GM23338 (cell line): ENCODE results near the gene ZNF420. TPM values are rescaled to one million over a fixed set of nuclear protein-coding genes. Genes with fewer than 3 reads are reported as not detected.
A peak's percentile ranks its signal among the peaks of the same experiment; 100 is the strongest.
"Not testable (repeated sequence)": the region's sequence is repeated elsewhere in the genome, so short reads cannot be mapped to it uniquely, and the experiment has no call there.

Experiments
- ATAC-seq: fragments of 200-7000 bp; cut with Tn5 transposase; 3 replicates; pipeline ENCODE4 v1.9.1; 2020
- DNase-seq: peaks from one replicate; pipeline ENCODE4 v3.0.0-alpha.2; 2015; ENCODE audit warnings: low spot score
- H2AFZ ChIP-seq: fragments of 200-600 bp; sonication (generic); 2 replicates; pipeline ENCODE4 v1.8.0; 2016; ENCODE audit warnings: antibody characterized with exemption, mild to moderate bottlenecking, moderate library complexity
- H3F3A ChIP-seq: fragments of 200-600 bp; sonication (generic); replicated peaks from 2 replicates; pipeline ENCODE4 v1.8.0; 2017; ENCODE audit warnings: antibody characterized with exemption, mixed run types, low read depth
- H3K27ac ChIP-seq: fragments of 200-600 bp; sonication (generic); 2 replicates; pipeline ENCODE4 v1.6.1; 2016; ENCODE audit warnings: low read depth
- H3K27me3 ChIP-seq: fragments of 200-600 bp; sonication (generic); 2 replicates; pipeline ENCODE4 v1.8.0; 2016; ENCODE audit warnings: mild to moderate bottlenecking, mixed run types, moderate library complexity; ENCODE audit not compliant: insufficient read depth
- H3K36me3 ChIP-seq: fragments of 200-600 bp; sonication (generic); 2 replicates; pipeline ENCODE4 v1.8.0; 2016; ENCODE audit warnings: mild to moderate bottlenecking; ENCODE audit not compliant: insufficient read depth
- H3K4me1 ChIP-seq: fragments of 200-600 bp; sonication (generic); 2 replicates; pipeline ENCODE4 v1.8.0; 2016; ENCODE audit warnings: mild to moderate bottlenecking, moderate library complexity; ENCODE audit not compliant: insufficient read depth
- H3K4me2 ChIP-seq: fragments of 200-600 bp; sonication (generic); 2 replicates; pipeline ENCODE4 v1.7.1; 2017; ENCODE audit warnings: mixed run types
- H3K4me3 ChIP-seq: fragments of 200-600 bp; sonication (generic); 2 replicates; pipeline ENCODE4 v1.6.1; 2016; ENCODE audit warnings: mixed run types
- H3K79me2 ChIP-seq: fragments of 200-600 bp; sonication (generic); replicated peaks from 2 replicates; pipeline ENCODE4 v1.8.0; 2017; ENCODE audit warnings: mild to moderate bottlenecking; ENCODE audit not compliant: insufficient read depth
- H3K9me2 ChIP-seq: fragments of 200-600 bp; sonication (generic); 2 replicates; pipeline ENCODE4 v1.8.0; 2017; ENCODE audit not compliant: insufficient read depth
- H4K20me1 ChIP-seq: fragments of 200-600 bp; sonication (generic); replicated peaks from 2 replicates; pipeline ENCODE4 v1.8.0; 2017; ENCODE audit warnings: mild to moderate bottlenecking; ENCODE audit not compliant: insufficient read depth
- H3K27ac Mint-ChIP-seq: 2 replicates; pipeline ENCODE4 v1.8.0; 2020; ENCODE audit warnings: inconsistent platforms, mild to moderate bottlenecking, moderate library complexity, mixed read lengths
- H3K27me3 Mint-ChIP-seq: 3 replicates; pipeline ENCODE4 v1.8.0; 2022; ENCODE audit warnings: low read depth, mild to moderate bottlenecking, moderate library complexity, mixed read lengths, inconsistent platforms; ENCODE audit not compliant: insufficient read depth, poor library complexity
- H3K36me3 Mint-ChIP-seq: 3 replicates; pipeline ENCODE4 v1.8.0; 2021; ENCODE audit warnings: low read depth, mild to moderate bottlenecking, inconsistent platforms, moderate library complexity, mixed read lengths
- H3K4me1 Mint-ChIP-seq: 3 replicates; pipeline ENCODE4 v1.8.0; 2020; ENCODE audit warnings: mild to moderate bottlenecking, inconsistent platforms, mixed read lengths
- H3K4me3 Mint-ChIP-seq: 3 replicates; pipeline ENCODE4 v1.8.0; 2021; ENCODE audit warnings: moderate library complexity, mild to moderate bottlenecking, inconsistent platforms, mixed read lengths
- H3K9me3 Mint-ChIP-seq: 3 replicates; pipeline ENCODE4 v1.8.0; 2020; ENCODE audit warnings: moderate library complexity, mild to moderate bottlenecking, inconsistent platforms, mixed read lengths
- CTCF ChIP-seq, 2 experiments: fragments of 200-600 bp in 1 of 2; sonication (generic) in 1 of 2; conservative IDR thresholded peaks; 2 replicates each; pipeline versions ENCODE4 v1.5.1 to v1.6.1; 2016 to 2017; ENCODE audit warnings: antibody characterized with exemption in 2 of 2, low read depth in 2 of 2, mild to moderate bottlenecking in 2 of 2, moderate library complexity in 1 of 2
- EZH2 ChIP-seq: fragments of 200-600 bp; sonication (generic); IDR thresholded peaks from one replicate; pipeline ENCODE4 v1.8.0; 2017; ENCODE audit warnings: antibody characterized with exemption, mild to moderate bottlenecking, low read depth; ENCODE audit not compliant: unreplicated experiment
- polyA plus RNA-seq: library from polyadenylated mRNA; unstranded; fragments of >200 nt; fragmentation: Nextera tagmentation; extraction: Ambion mirVana; gene quantifications from 2 replicates; pipeline ENCODE4 v1.2.1, GENCODE V29; 2016
- total RNA-seq: library from RNA; depleted of rRNA; stranded (reverse); fragments of >200 nt; shearing (Covaris generic); gene quantifications from 2 replicates; pipeline ENCODE4 v1.2.3, GENCODE V29; 2014

Gene ZNF420
- total and polyA plus RNA-seq, 2 experiments from 2014 or later, result 8.4 to 10.0 TPM

DNA sequence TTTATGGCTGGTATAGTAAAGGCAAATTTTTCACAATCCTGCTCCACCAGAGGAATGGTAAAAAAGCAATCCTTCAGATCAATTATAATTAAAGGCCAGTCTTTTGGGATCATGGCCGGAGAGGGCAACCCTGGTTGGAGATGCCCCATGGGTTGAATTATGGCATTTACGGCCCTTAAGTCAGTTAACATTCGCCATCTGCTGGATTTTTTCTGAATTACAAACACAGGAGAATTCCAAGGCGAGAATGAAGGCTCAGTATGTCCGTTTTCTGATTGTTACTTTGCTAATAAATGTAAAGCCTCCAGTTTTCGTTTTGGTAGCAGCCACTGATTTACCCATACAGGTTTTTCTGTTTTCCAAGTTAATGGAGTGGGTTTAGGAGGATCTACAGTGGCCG lies 33.5 kb downstream of the ZNF420 start:
- H3K9me3 Mint-ChIP-seq, result peaks cover 98% of the 10 kb centered on the region
- not testable (repeated sequence) for H3K27ac ChIP-seq, H3K27ac Mint-ChIP-seq, H3K4me3 Mint-ChIP-seq, H3K27me3 ChIP-seq, H4K20me1 ChIP-seq, H3K4me3 ChIP-seq, H3K9me2 ChIP-seq, H3K4me2 ChIP-seq, ATAC-seq, H3K79me2 ChIP-seq, H2AFZ ChIP-seq, H3K27me3 Mint-ChIP-seq, H3K4me1 Mint-ChIP-seq, H3K4me1 ChIP-seq, H3F3A ChIP-seq
- peaks cover 100% of the 10 kb centered on the region for H3K36me3 Mint-ChIP-seq
- DNase-seq, result peak; percentile 78
- TF ChIP-seq CTCF (conservative IDR thresholded peaks at IDR 0.05; ENCODE audit: low read depth in 2 of 2), result peak; percentile 57 to 62
- H3K36me3 ChIP-seq, result peaks cover 21% of the 10 kb centered on the region

DNA sequence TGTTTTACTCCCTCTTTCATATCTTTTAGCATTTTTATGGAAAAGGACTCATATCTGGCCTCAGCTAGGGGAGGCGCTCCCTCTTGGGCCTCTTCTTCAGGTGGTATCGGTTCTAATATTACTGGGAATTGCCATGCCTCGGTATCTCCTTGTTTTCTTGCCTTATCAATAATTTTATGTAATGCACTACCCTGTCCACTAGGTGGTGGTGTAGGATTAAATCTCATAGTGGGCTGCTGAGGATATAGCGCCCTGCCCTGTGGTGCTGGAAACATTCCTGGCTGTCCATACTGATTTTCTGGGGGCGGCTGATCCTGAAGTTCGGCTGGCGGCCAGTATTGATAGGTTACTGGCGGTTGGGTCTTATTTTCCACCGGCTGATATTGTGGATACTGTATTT lies 35.8 kb downstream of the ZNF420 start:
- no peak for ATAC-seq
- no peaks in the 10 kb centered on the region for H3K4me1 Mint-ChIP-seq
- H3K27ac Mint-ChIP-seq, result no peak overlapping the region
- no peaks in the 10 kb centered on the region for H3K27me3 ChIP-seq
- H3K36me3 Mint-ChIP-seq, result peaks cover 91% of the 10 kb centered on the region
- DNase-seq, result peak; percentile 58
- H3K79me2 ChIP-seq, result no peaks in the 10 kb centered on the region
- H3K9me3 Mint-ChIP-seq, result peaks cover 97% of the 10 kb centered on the region
- H3F3A ChIP-seq, result no peaks in the 10 kb centered on the region
- H3K27ac ChIP-seq, result no peak overlapping the region
- H3K4me3 Mint-ChIP-seq, result no peak overlapping the region
- no peaks in the 10 kb centered on the region for H3K9me2 ChIP-seq
- TF ChIP-seq CTCF (conservative IDR thresholded peaks at IDR 0.05; ENCODE audit: low read depth in 2 of 2), result peak; percentile 64 to 65
- TF ChIP-seq EZH2, result no peak
- H2AFZ ChIP-seq, result no peak overlapping the region
- no peaks in the 10 kb centered on the region for H3K4me1 ChIP-seq
- H3K4me3 ChIP-seq, result no peak overlapping the region
- H3K4me2 ChIP-seq, result no peak overlapping the region
- H4K20me1 ChIP-seq, result no peaks in the 10 kb centered on the region
- peaks cover 21% of the 10 kb centered on the region for H3K36me3 ChIP-seq
- no peaks in the 10 kb centered on the region for H3K27me3 Mint-ChIP-seq

GRCh38 chr19:37122093-37122492 lies 43.9 kb downstream of the ZNF420 start:
- Mint-ChIP-seq H3K9me3 (peaks cover 85% of the 10 kb centered on the region), H3K27me3 (peaks cover 10% of the 10 kb centered on the region), H3K36me3 (peaks cover 59% of the 10 kb centered on the region)
- H3K36me3 ChIP-seq, result peaks cover 30% of the 10 kb centered on the region
- H3K4me3 Mint-ChIP-seq, H3K27ac Mint-ChIP-seq, H3K4me3 ChIP-seq, H3K4me1 Mint-ChIP-seq, H3K27me3 ChIP-seq, H3F3A ChIP-seq, H3K79me2 ChIP-seq, DNase-seq, H3K4me1 ChIP-seq, H3K4me2 ChIP-seq, H3K27ac ChIP-seq, H2AFZ ChIP-seq, ATAC-seq, H4K20me1 ChIP-seq, H3K9me2 ChIP-seq: not testable (repeated sequence)
